ENCODE results near the gene EPHA3. TPM values are rescaled to one million over a fixed set of nuclear protein-coding genes. Genes with fewer than 3 reads are reported as not detected.

Gene EPHA3
- polyA plus RNA-seq, 1 donor from 2014 or later = 33.0 TPM

DNA sequence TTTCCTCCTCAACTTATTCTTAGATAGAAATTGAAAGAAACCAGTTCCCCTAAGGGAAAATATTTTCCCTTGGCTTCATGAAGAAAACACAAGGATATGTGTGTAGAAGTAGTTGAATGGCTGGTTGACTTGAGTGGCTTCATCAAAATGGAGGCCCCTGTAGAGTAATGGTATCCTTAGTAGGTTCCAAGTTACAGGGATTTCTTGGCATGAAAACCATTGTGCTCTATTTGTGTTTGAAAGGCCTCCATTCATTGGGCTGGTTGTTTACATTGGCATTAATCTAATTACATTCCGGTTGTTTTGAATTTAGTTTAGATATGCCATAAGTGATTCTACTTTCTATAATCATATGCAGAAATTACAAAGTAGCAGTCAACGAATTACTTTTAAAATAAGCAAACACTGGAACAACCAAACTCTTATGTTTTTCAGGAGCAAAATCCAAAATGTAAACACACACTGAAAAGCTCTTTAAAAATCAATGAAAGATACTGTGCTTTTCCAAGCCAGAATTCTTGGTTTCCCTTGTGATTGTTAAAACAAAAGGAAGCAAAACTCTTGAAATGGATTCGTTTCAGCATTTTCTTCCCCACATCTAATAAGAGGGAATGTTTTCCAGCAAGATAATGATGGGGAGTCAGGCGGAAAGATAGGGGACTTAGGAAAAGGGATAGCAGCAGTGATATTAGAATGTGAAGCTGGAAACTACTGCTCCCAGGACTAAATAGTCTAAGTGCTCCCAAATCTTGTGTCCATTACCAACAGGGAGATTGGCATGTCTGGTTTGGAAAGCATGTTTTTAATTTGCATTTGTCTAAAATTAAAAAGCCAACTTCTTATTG lies 77.0 kb downstream of the EPHA3 start:
- TF ChIP-seq TAF1 (IDR thresholded peaks at IDR 0.05; ENCODE audit: low read depth) = no peak
- no peak for TF ChIP-seq SMC3 (conservative IDR thresholded peaks at IDR 0.05; ENCODE audit: poor library complexity)
- TF ChIP-seq POLR2AphosphoS5 (IDR thresholded peaks at IDR 0.05) = no peak
- no peak for TF ChIP-seq RAD21 (conservative IDR thresholded peaks at IDR 0.05)
- TF ChIP-seq REST (IDR thresholded peaks at IDR 0.05; ENCODE audit: borderline replicate concordance) = no peak
- TF ChIP-seq MXI1 (conservative IDR thresholded peaks at IDR 0.05; ENCODE audit: poor library complexity, severe bottlenecking) = no peak
- TF ChIP-seq EZH2 (IDR thresholded peaks at IDR 0.05; ENCODE audit: borderline replicate concordance, insufficient read depth, low read length, poor library complexity, severe bottlenecking) = no peak
- no peak for TF ChIP-seq EP300 (conservative IDR thresholded peaks at IDR 0.05; ENCODE audit: poor library complexity, severe bottlenecking)
- no peak for TF ChIP-seq CTCF (IDR thresholded peaks at IDR 0.05; ENCODE audit: poor library complexity, severe bottlenecking)
- H3K27me3 ChIP-seq (ENCODE audit: insufficient read depth, low read depth, low read length) = no peaks in the 10 kb centered on the region
- H3K9me2 ChIP-seq (ENCODE audit: insufficient read depth, low read length) = no peaks in the 10 kb centered on the region
- H2AFZ ChIP-seq (ENCODE audit: low read depth, low read length) = no peak overlapping the region
- no peaks in the 10 kb centered on the region for H4K20me1 ChIP-seq (ENCODE audit: insufficient read depth)
- H3K9me3 ChIP-seq (ENCODE audit: low read length) = no peaks in the 10 kb centered on the region
- no peaks in the 10 kb centered on the region for H3K79me2 ChIP-seq (replicated peaks; ENCODE audit: insufficient read depth, low read length)
- no peak overlapping the region for H3K4me2 ChIP-seq (ENCODE audit: low read length)
- H3K27ac ChIP-seq (ENCODE audit: low read length) = no peak overlapping the region
- H3K36me3 ChIP-seq (ENCODE audit: insufficient read depth, low read length) = no peaks in the 10 kb centered on the region
- no peak overlapping the region for H3K9ac ChIP-seq (ENCODE audit: low read length)
- H3K4me3 ChIP-seq (ENCODE audit: low read length) = no peak overlapping the region
- H3F3A ChIP-seq (ENCODE audit: insufficient read depth, low read length, poor library complexity, severe bottlenecking) = no peaks in the 10 kb centered on the region

GRCh38 chr3:89186456-89186855 lies 79.0 kb downstream of the EPHA3 start:
- Histone ChIP-seq H3K79me2 (replicated peaks; ENCODE audit: insufficient read depth, low read length) (no peaks in the 10 kb centered on the region), H3F3A (ENCODE audit: insufficient read depth, low read length, poor library complexity, severe bottlenecking) (no peaks in the 10 kb centered on the region), H3K9me2 (ENCODE audit: insufficient read depth, low read length) (no peaks in the 10 kb centered on the region), H3K27me3 (ENCODE audit: insufficient read depth, low read depth, low read length) (no peaks in the 10 kb centered on the region), H4K20me1 (ENCODE audit: insufficient read depth) (no peaks in the 10 kb centered on the region), H3K27ac (ENCODE audit: low read length) (no peak overlapping the region), H2AFZ (ENCODE audit: low read depth, low read length) (no peak overlapping the region), H3K4me3 (ENCODE audit: low read length) (no peak overlapping the region), H3K9me3 (ENCODE audit: low read length) (no peaks in the 10 kb centered on the region), H3K4me2 (ENCODE audit: low read length) (no peak overlapping the region), H3K36me3 (ENCODE audit: insufficient read depth, low read length) (no peaks in the 10 kb centered on the region), H3K9ac (ENCODE audit: low read length) (no peak overlapping the region)
- TF ChIP-seq SMC3 (conservative IDR thresholded peaks at IDR 0.05; ENCODE audit: poor library complexity) = no peak
- TF ChIP-seq RAD21 (conservative IDR thresholded peaks at IDR 0.05) = no peak
- no peak for TF ChIP-seq EZH2 (IDR thresholded peaks at IDR 0.05; ENCODE audit: borderline replicate concordance, insufficient read depth, low read length, poor library complexity, severe bottlenecking)
- TF ChIP-seq EP300 (conservative IDR thresholded peaks at IDR 0.05; ENCODE audit: poor library complexity, severe bottlenecking) = no peak
- TF ChIP-seq MXI1 (conservative IDR thresholded peaks at IDR 0.05; ENCODE audit: poor library complexity, severe bottlenecking) = no peak
- TF ChIP-seq CTCF (IDR thresholded peaks at IDR 0.05; ENCODE audit: poor library complexity, severe bottlenecking) = no peak
- no peak for TF ChIP-seq TAF1 (IDR thresholded peaks at IDR 0.05; ENCODE audit: low read depth)
- no peak for TF ChIP-seq POLR2AphosphoS5 (IDR thresholded peaks at IDR 0.05)
- TF ChIP-seq REST (IDR thresholded peaks at IDR 0.05; ENCODE audit: borderline replicate concordance) = no peak
